ENCODE results near the gene PREX1. TPM values are rescaled to one million over a fixed set of nuclear protein-coding genes. Genes with fewer than 3 reads are reported as not detected.

PREX1 gene
- total and polyA plus RNA-seq, 2 donors (not counting 3 experiments of a cell fraction or from before 2014, with no cell fraction given), result 51.3 to 72.9 TPM

GRCh38 chr20:48791014-48791413 lies 36.8 kb downstream of the PREX1 start:
- TF ChIP-seq MAX (IDR thresholded peaks at IDR 0.05; ENCODE audit: insufficient read depth, insufficient read length) (peak; percentile 17), MYC (IDR thresholded peaks at IDR 0.05; ENCODE audit: low read depth, low read length) (no peak)
- POLR2A ChIA-PET, result no interaction called here
- DNase-seq (ENCODE audit: low read depth, low spot score) (peak; percentile 48), FAIRE-seq (no peak)
- no peaks in the 10 kb centered on the region for H3K9me1 ChIP-seq (replicated peaks; ENCODE audit: control insufficient read depth, extremely low read depth, insufficient read depth, low read length)
- intact Hi-C loops (cut with micrococcal nuclease) (loop anchor here (1.0 kb wide), 1 partner anchor 40 kb away; no protein-coding TSS in a partner anchor), dilution Hi-C loops (cut with MboI; ENCODE audit: extremely low pct_ligation_motif_present, low sequenced_read_pairs) (no loop called here)
- peaks cover 98% of the 10 kb centered on the region for H3K79me2 ChIP-seq (ENCODE audit: control insufficient read depth, insufficient read depth, low read length)
- H2AFZ ChIP-seq (ENCODE audit: low read depth, low read length), result no peak overlapping the region
- H3K4me2 ChIP-seq (ENCODE audit: insufficient read depth, low read length), result no peak overlapping the region
- peaks cover 18% of the 10 kb centered on the region for H3K4me1 ChIP-seq (ENCODE audit: control insufficient read depth, extremely low read depth, insufficient read depth, low read length)
- no TSS peak for BruUV-seq (replicated peaks)
- no peak overlapping the region for H3K27ac ChIP-seq (ENCODE audit: insufficient read depth, low read depth, low read length)
- no peak overlapping the region for H3K9ac ChIP-seq (replicated peaks; ENCODE audit: extremely low read depth, insufficient read depth, low read length)
- H3K9me3 ChIP-seq (replicated peaks; ENCODE audit: control insufficient read depth, insufficient read depth, low read length), result no peaks in the 10 kb centered on the region
- H3K4me3 ChIP-seq (replicated peaks in 1 of 3; ENCODE audit: insufficient read depth in 1 of 3, low read depth in 1 of 3, low read length in 3 of 3), result no peak overlapping the region
- no peaks in the 10 kb centered on the region for H3K36me3 ChIP-seq (ENCODE audit: control insufficient read depth in 2 of 2, extremely low read depth in 1 of 2, insufficient read depth in 2 of 2, low read length in 2 of 2)
- no peaks in the 10 kb centered on the region for H3K27me3 ChIP-seq (ENCODE audit: control insufficient read depth in 2 of 2, insufficient read depth in 2 of 2, low read length in 2 of 2)
- CTCF ChIA-PET, result interaction anchor here (0.7 to 1.4 kb wide), 4 partner anchors 9 to 133 kb away, joined by 3 to 4 read pairs (median 4); no protein-coding TSS in a partner anchor
- H4K20me1 ChIP-seq (replicated peaks; ENCODE audit: control insufficient read depth, extremely low read depth, insufficient read depth, low read length), result peaks cover 5% of the 10 kb centered on the region

GRCh38 chr20:48790473-48791003 lies 37.3 kb downstream of the PREX1 start:
- POLR2A ChIA-PET, result no interaction called here
- dilution Hi-C loops (cut with MboI; ENCODE audit: extremely low pct_ligation_motif_present, low sequenced_read_pairs), result no loop called here

More at GRCh38 chr20:48790473-48791003, 37.3 kb downstream of the PREX1 start:
- peaks cover 18% of the 10 kb centered on the region for H3K4me1 ChIP-seq (ENCODE audit: control insufficient read depth, extremely low read depth, insufficient read depth, low read length)
- CTCF ChIA-PET, result interaction anchor here (1.0 to 1.4 kb wide), 3 partner anchors 9 to 133 kb away, joined by 3 to 4 read pairs (median 4); no protein-coding TSS in a partner anchor
- H3K9me1 ChIP-seq (replicated peaks; ENCODE audit: control insufficient read depth, extremely low read depth, insufficient read depth, low read length), result no peaks in the 10 kb centered on the region
- peaks cover under 1% of the 10 kb centered on the region for H4K20me1 ChIP-seq (replicated peaks; ENCODE audit: control insufficient read depth, extremely low read depth, insufficient read depth, low read length)
- no peak overlapping the region for H3K4me3 ChIP-seq (replicated peaks in 1 of 3; ENCODE audit: insufficient read depth in 1 of 3, low read depth in 1 of 3, low read length in 3 of 3)
- TF ChIP-seq JUN (IDR thresholded peaks at IDR 0.05; ENCODE audit: borderline replicate concordance, insufficient read depth, insufficient read length, low read depth), result no peak
- no peak for TF ChIP-seq GATA2 (IDR thresholded peaks at IDR 0.05; ENCODE audit: insufficient read depth, insufficient read length, low read depth, low read length)
- no peak for TF ChIP-seq MAX (IDR thresholded peaks at IDR 0.05; ENCODE audit: insufficient read depth, insufficient read length)
- TF ChIP-seq CTCF (IDR thresholded peaks at IDR 0.05; ENCODE audit: extremely low read depth in 1 of 2, insufficient read depth in 1 of 2, low read depth in 1 of 2, low read length in 2 of 2), result no peak
- TF ChIP-seq EZH2 (IDR thresholded peaks at IDR 0.05; ENCODE audit: borderline replicate concordance, low read depth, low read length, severe bottlenecking), result no peak
- no peak for TF ChIP-seq MYC (IDR thresholded peaks at IDR 0.05; ENCODE audit: low read depth, low read length)
- no peak for TF ChIP-seq FOS (IDR thresholded peaks at IDR 0.05; ENCODE audit: borderline replicate concordance, insufficient read depth, low read length)
- TF ChIP-seq POLR2AphosphoS5 (IDR thresholded peaks at IDR 0.05; ENCODE audit: insufficient read depth, low read depth, low read length), result no peak
- TF ChIP-seq POLR2A (IDR thresholded peaks at IDR 0.05; ENCODE audit: low read depth, low read length), result no peak
- H2AFZ ChIP-seq (ENCODE audit: low read depth, low read length), result no peak overlapping the region
- no peaks in the 10 kb centered on the region for H3K9me3 ChIP-seq (replicated peaks; ENCODE audit: control insufficient read depth, insufficient read depth, low read length)
- DNase-seq (ENCODE audit: low read depth, low spot score) (no peak), FAIRE-seq (no peak)
- no peaks in the 10 kb centered on the region for H3K27me3 ChIP-seq (ENCODE audit: control insufficient read depth in 2 of 2, insufficient read depth in 2 of 2, low read length in 2 of 2)
- intact Hi-C loops (cut with micrococcal nuclease), result loop anchor here (1.0 kb wide), 1 partner anchor 39 kb away; no protein-coding TSS in a partner anchor
- H3K9ac ChIP-seq (replicated peaks; ENCODE audit: extremely low read depth, insufficient read depth, low read length), result no peak overlapping the region
- peaks cover 98% of the 10 kb centered on the region for H3K79me2 ChIP-seq (ENCODE audit: control insufficient read depth, insufficient read depth, low read length)
- BruUV-seq (replicated peaks), result no TSS peak
- H3K36me3 ChIP-seq (ENCODE audit: control insufficient read depth in 2 of 2, extremely low read depth in 1 of 2, insufficient read depth in 2 of 2, low read length in 2 of 2), result no peaks in the 10 kb centered on the region
- H3K4me2 ChIP-seq (ENCODE audit: insufficient read depth, low read length), result no peak overlapping the region
- H3K27ac ChIP-seq (ENCODE audit: insufficient read depth, low read depth, low read length), result no peak overlapping the region
